OCI-M2 (cell line): ENCODE results near the gene PCBP4.

Experiments
- DNase-seq: peaks from one replicate; lab custom pipeline; 2025; ENCODE audit not compliant: unreplicated experiment; lab: John Stamatoyannopoulos, UW

The PCBP4 gene

GRCh38 chr3:51955893-51956770 lies 11.1 kb downstream of the PCBP4 start:
- no peak for DNase-seq

GRCh38 chr3:51955175-51955892 lies 11.9 kb downstream of the PCBP4 start, which contains the start of gene GPR62:
TSS of gene GPR62 (plus strand) at chr3:51955381. CDS start at chr3:51955653, 272 bp downstream.
- no peak for DNase-seq

DNA sequence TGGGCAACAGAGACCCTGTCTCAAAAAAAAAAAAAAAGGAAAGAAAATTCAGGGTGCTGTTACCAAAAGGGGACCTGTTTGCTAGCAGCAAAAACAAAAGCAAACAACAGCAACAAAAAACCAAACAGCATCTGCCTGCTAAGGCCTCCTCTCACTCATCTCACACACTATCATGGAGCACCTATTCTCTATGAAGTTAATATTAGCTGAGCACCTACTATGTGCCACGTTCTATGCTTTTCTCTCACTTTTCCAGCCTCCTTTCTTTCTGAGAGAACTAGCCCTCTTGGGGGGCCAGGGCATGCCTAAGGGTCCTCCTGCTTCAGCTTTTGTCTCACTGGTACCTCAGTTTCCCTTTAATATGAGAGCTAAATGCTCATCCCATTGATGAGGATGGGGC lies 12.5 kb downstream of the PCBP4 start:
- no peak for DNase-seq

DNA sequence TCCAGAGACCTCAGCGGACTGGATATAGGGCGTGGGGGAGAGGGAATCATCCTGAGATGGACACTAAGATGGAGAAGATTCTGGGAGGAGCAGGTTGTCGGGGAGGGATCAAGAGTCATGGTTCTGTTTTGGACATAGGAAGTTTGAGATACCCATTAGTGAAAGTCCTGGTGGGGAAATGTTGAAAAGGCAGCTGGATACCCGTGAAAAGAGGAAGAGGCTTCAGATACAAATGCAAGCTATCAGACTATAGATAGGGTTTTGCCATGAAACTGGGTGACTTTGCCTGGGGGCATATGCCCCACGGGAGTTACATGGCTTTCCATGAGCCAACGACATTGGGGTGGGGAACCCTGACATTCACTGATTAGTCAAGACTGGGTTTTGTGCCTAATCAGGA lies 13.1 kb downstream of the PCBP4 start:
- DNase-seq, result no peak

GRCh38 chr3:51953445-51953844 lies 13.8 kb downstream of the PCBP4 start:
- no peak for DNase-seq

GRCh38 chr3:51950899-51951298 lies 16.4 kb downstream of the PCBP4 start:
- DNase-seq, result no peak

DNA sequence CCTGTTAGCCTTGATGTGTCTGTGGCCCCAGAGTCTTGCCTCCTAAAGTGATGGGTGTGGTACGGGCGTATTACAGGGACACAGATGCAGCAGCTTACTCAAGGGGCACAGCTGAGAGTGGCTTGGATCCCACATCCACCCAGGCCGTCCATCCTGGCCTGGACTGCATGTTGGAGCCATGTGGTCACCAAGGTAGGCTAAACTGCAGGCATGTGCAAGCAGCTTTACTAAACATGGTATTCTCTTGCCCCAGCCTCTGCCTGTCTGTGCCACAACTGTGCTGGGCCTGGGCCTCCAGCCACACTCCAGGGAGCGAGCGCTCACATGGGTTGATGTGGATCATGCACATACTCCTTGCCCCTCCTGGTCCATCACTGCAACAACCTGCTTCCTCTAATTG lies 18.1 kb downstream of the PCBP4 start:
- no peak for DNase-seq

DNA sequence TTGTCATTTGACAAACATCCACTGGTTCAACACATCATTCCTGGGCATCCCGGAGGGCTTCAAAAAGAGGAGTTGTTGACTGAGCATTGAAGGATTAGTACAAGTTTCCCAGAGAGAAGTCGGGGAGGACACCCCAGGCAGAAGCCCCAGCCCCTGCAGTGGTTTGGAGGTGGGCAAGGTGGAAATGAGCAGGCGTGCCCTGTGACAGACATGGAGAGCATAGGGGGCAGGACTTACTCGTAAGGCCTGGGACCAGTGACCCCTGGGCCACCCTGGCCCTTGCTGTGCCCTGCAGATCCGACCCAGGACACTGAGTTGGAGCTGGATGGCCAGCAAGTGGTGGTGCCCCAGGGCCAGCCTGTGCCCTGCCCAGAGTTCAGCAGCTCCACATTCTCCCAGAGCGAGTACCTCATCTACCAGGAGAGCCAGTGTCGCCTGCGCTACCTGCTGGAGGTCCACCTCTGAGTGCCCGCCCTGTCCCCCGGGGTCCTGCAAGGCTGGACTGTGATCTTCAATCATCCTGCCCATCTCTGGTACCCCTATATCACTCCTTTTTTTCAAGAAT lies 19.2 kb downstream of the PCBP4 start:
- no peak for DNase-seq

DNA sequence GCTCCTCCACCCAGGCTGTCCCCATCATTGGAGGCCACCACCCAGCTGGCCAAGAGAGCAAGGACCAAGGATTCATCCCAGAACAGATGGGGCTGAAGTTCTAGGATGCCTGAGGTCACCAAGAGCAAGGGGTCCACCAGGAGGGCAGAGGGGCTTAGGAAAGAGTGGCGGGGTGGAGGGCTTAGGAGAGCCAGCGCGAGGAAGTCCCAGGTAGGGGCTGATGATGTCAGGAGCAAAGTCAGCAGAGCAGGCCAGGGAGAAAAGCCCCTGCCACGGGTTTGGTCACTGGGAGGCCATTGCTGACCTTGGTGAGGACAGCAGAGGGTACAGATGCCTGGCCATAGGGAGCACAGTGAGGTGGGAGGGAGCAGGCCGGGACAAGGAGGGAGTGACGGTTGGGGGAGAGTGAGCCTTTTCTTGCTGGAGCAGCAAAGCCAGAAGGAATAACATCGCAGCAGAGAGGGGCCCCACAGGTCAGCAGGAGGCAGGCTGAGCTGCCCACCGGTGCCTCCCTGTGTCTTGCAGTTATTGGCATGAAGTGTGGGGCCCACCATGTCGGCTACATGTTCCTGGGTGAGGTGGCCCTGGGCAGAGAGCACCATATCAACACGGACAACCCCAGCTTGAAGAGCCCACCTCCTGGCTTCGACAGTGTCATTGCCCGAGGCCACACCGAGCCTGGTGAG lies 19.9 kb downstream of the PCBP4 start:
- DNase-seq, result no peak

DNA sequence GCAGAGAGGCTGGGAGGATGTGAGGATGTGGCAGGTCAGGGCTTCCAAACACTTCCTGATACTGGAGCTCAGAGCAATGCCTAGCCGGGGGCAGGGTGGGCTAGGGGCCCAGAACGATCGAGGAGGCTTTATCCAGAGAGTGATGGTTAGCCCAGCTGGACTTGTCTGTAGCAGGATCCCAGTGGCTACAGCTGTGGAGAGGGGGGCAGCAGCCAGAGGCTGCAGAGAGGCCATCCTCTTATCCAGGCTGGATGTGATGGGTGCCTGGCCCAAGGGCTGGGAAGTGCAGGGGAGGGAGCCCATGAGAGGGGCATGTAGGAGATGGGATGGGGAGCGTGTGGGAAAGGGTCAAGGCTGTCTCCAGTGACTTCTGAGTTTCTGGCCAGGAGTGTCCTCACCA lies 20.5 kb downstream of the PCBP4 start:
- no peak for DNase-seq

DNA sequence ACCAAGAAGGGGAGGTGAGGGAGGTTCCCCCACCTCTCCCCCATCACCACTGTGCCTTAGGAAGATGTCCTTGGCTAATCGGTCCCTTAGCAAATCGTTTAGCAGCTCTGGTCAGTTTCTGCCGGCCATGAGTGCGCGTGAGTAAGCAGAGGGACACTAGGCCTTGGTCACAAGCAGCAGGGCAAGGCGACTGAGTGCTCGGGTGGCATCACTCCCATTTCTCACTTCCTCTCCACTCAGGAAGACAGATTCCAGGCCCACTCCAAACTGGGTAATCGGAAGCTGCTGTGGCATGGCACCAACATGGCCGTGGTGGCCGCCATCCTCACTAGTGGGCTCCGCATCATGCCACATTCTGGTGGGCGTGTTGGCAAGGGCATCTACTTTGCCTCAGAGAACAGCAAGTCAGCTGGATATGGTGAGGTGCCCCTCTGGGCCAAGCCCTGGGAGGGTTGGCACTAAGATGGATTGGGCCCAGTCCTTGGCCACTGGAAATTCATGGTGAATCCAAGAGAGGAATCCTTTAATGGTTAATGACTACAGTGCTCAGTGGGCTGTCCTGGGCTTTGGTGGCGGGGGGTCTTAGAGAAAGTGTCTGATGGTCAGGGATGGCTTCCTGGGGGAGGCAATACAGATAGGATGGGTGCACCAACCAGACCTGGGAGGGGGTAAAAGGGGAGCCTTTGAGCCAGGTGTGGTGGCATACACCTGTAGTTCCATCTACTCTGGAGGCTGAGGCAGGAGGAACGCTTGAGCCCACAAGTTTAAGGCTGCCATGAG lies 21.1 kb downstream of the PCBP4 start:
- no peak for DNase-seq

- no peak for DNase-seq
Observed at GRCh38 chr3:51945031-51945840, 22.0 kb downstream of the PCBP4 start.

GRCh38 chr3:51944451-51945021 lies 22.7 kb downstream of the PCBP4 start:
- DNase-seq, result no peak

DNA sequence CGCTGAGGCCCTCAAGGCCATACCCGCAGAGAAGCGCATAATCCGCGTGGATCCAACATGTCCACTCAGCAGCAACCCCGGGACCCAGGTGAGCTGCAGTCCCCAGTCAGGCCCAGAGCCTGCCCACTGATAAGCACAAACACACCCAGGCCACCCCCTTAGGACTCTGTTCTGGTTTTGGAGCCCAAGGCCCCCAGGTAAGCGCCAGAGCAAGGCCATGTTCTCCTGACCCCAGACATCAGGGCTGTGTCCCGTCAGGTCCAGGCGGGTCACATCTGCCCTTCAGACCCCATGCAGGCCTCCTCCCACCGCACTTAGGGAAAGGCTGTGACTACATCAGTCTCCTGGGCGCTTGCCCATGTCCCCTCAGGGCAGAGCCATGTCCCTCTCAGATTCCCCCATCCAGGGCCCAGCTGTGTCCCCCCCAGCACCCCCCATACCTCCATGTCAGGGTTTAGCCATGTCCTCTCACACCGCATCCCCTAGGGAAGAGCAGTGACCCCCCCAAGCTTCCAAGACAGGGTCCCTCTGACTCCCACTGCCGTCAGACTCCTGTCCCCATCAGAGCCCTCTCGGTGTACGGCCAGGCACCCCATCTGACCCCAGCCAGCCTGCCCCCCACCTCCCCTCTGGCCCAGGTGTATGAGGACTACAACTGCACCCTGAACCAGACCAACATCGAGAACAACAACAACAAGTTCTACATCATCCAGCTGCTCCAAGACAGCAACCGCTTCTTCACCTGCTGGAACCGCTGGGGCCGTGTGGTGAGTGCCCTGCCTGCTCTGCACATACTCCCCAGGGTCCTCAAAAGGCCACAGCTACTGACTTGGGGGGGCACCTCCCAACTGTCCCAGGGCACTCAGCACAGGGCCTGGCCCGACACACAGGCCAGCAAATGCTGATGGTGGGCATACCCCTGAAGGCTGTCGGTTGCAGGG lies 23.5 kb downstream of the PCBP4 start:
- DNase-seq, result no peak

DNA sequence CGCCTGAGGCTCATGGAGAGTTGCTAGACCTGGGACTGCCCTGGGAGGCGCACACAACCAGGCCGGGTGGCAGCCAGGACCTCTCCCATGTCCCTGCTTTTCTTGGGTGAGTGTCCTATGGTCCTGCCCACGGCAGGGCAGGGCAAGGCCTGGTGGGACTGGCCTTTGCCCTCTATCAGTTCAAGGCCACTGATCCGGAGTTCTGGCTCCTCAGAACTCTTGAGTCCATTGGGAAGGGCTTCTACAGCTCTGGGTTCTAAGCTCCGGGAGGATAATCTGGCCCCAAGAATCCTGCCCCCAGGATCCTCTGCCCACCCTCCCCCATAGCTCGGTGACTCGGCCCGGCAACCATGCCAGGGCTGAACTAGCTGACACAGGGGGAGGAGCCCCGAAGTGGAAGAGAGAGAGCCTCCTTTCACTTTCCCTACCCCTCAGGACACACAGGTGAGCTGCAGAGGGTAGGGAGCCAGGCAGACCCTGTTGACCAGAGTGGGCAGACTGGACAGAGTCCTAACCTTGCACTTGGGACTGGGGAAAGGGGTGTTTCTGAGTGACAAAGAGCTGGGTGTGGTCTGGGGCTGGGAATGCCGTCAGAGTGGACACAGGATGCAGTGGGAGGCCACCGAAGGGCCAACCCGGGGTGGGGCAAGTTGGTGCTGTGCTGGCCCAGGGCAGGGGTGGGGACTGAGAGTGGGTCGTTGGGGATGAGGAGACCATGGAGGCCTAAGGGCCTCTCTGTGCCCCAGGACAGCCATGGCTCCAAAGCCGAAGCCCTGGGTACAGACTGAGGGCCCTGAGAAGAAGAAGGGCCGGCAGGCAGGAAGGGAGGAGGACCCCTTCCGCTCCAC lies 24.4 kb downstream of the PCBP4 start:
- DNase-seq, result no peak

GRCh38 chr3:51941798-51942602 lies 25.3 kb downstream of the PCBP4 start, which contains the start of the genes PARP3 and RRP9:
TSS of gene PARP3 (plus strand) at chr3:51942363. CDS start at chr3:51943356, 993 bp downstream.
TSS of gene RRP9 (minus strand) at chr3:51941904. CDS start at chr3:51941867, 37 bp downstream.
- peak; percentile 94 for DNase-seq
